Activated B cell treated with CpG ODN at 0.5 μM for 24 hours (primary cell): ENCODE data around the gene EBNA1BP2. TPM values are rescaled to one million over a fixed set of nuclear protein-coding genes. Genes with fewer than 3 reads are reported as not detected.
"Not testable (repeated sequence)": the region's sequence is repeated elsewhere in the genome, so short reads cannot be mapped to it uniquely, and the experiment has no call there.

Source experiments
- ATAC-seq: fragments of 200-7000 bp; cut with Tn5 transposase; one replicate; pipeline ENCODE4 v1.10.0; 2021; ENCODE audit warnings: low read depth, mild to moderate bottlenecking, moderate library complexity
- CTCF ChIA-PET: fragments of 350-600 bp; sonication (Branson Sonifier 250); formaldehyde crosslinking; loops from one replicate; lab custom pipeline; 2021; ENCODE audit warnings: antibody characterized with exemption; lab: Charles Lee
- POLR2A ChIA-PET: fragments of 350-600 bp; sonication (Branson Sonifier 250); formaldehyde crosslinking; loops from one replicate; lab custom pipeline; 2021; ENCODE audit warnings: antibody characterized with exemption; lab: Charles Lee
- DNase-seq: peaks from one replicate; pipeline ENCODE4 v3.0.0; 2022
- H3K27ac Mint-ChIP-seq: one replicate; pipeline ENCODE4 v1.8.0; 2020; ENCODE audit warnings: mixed read lengths
- H3K27me3 Mint-ChIP-seq: one replicate; pipeline ENCODE4 v1.8.0; 2021; ENCODE audit warnings: mixed read lengths
- H3K36me3 Mint-ChIP-seq: one replicate; pipeline ENCODE4 v1.8.0; 2021; ENCODE audit warnings: low read depth, mixed read lengths
- H3K4me1 Mint-ChIP-seq: one replicate; pipeline ENCODE4 v1.8.0; 2021; ENCODE audit warnings: mixed read lengths
- H3K4me3 Mint-ChIP-seq: one replicate; pipeline ENCODE4 v1.8.0; 2020; ENCODE audit warnings: mild to moderate bottlenecking, mixed read lengths
- H3K9me3 Mint-ChIP-seq: one replicate; pipeline ENCODE4 v1.8.0; 2020; ENCODE audit warnings: mixed read lengths
- CTCF ChIP-seq: fragments of 200-600 bp; IDR thresholded peaks from one replicate; pipeline ENCODE4 v1.8.0; 2022; ENCODE audit warnings: antibody characterized with exemption, mild to moderate bottlenecking
- intact Hi-C: fragments of 100-400 bp; cut with micrococcal nuclease; formaldehyde crosslinking; loops from one replicate; pipeline ENCODE4 v1.15.1; 2024
- total RNA-seq: library from RNA; stranded (reverse); gene quantifications from 2 replicates; pipeline ENCODE4 v1.2.3, GENCODE V29; 2022

The EBNA1BP2 gene
- total RNA-seq, 1 donor from 2014 or later, result 59.9 TPM

GRCh38 chr1:43143441-43143888 lies 28.6 kb downstream of the EBNA1BP2 start:
- Mint-ChIP-seq H3K36me3 (no peaks in the 10 kb centered on the region), H3K27me3 (peaks cover 52% of the 10 kb centered on the region), H3K27ac (no peak overlapping the region), H3K9me3 (peaks cover 5% of the 10 kb centered on the region), H3K4me1 (no peaks in the 10 kb centered on the region), H3K4me3 (no peak overlapping the region)
- intact Hi-C loops, result no loop called here
- ChIA-PET POLR2A (no interaction called here), CTCF (no interaction called here)
- no peak for DNase-seq
- no peak for ATAC-seq
- no peak for TF ChIP-seq CTCF

- ChIA-PET POLR2A (no interaction called here), CTCF (no interaction called here)
- TF ChIP-seq CTCF, result no peak
- ATAC-seq, result no peak
- intact Hi-C loops, result no loop called here
- Mint-ChIP-seq H3K27me3 (peaks cover 45% of the 10 kb centered on the region), H3K27ac (no peak overlapping the region), H3K36me3 (no peaks in the 10 kb centered on the region), H3K4me3 (no peak overlapping the region), H3K9me3 (peaks cover 5% of the 10 kb centered on the region), H3K4me1 (no peaks in the 10 kb centered on the region)
- DNase-seq, result no peak
Observed at GRCh38 chr1:43140583-43140982, 31.5 kb downstream of the EBNA1BP2 start.

GRCh38 chr1:43140010-43140409 lies 32.1 kb downstream of the EBNA1BP2 start:
- no peak for TF ChIP-seq CTCF
- no peaks in the 10 kb centered on the region for H3K36me3 Mint-ChIP-seq
- H3K4me3 Mint-ChIP-seq, result no peak overlapping the region
- H3K27ac Mint-ChIP-seq, result no peak overlapping the region
- no peaks in the 10 kb centered on the region for H3K4me1 Mint-ChIP-seq
- CTCF ChIA-PET, result no interaction called here
- POLR2A ChIA-PET, result no interaction called here
- peaks cover 5% of the 10 kb centered on the region for H3K9me3 Mint-ChIP-seq
- no peak for DNase-seq
- intact Hi-C loops, result no loop called here
- H3K27me3 Mint-ChIP-seq, result peaks cover 42% of the 10 kb centered on the region
- ATAC-seq, result no peak

GRCh38 chr1:43139295-43139694 lies 32.8 kb downstream of the EBNA1BP2 start:
- H3K9me3 Mint-ChIP-seq, DNase-seq, H3K4me1 Mint-ChIP-seq, POLR2A ChIA-PET, H3K4me3 Mint-ChIP-seq, intact Hi-C loops, ATAC-seq, H3K27ac Mint-ChIP-seq, H3K36me3 Mint-ChIP-seq, CTCF ChIA-PET: not testable (repeated sequence)
- peaks cover 41% of the 10 kb centered on the region for H3K27me3 Mint-ChIP-seq

GRCh38 chr1:43137445-43138052 lies 34.5 kb downstream of the EBNA1BP2 start:
- Mint-ChIP-seq H3K9me3 (peaks cover 5% of the 10 kb centered on the region), H3K27ac (no peak overlapping the region), H3K36me3 (no peaks in the 10 kb centered on the region), H3K4me1 (no peaks in the 10 kb centered on the region), H3K4me3 (no peak overlapping the region), H3K27me3 (peaks cover 33% of the 10 kb centered on the region)
- intact Hi-C loops, result no loop called here
- CTCF ChIA-PET, result no interaction called here
- POLR2A ChIA-PET, result no interaction called here
- no peak for DNase-seq
- no peak for TF ChIP-seq CTCF
- ATAC-seq, result no peak
